BLaER1 treated with 17β-estradiol and CSF1 and Interleukin-3, amounts not matched to agents 10 nM and 100 nM (cell line): Measurements from ENCODE around the gene DDX28.

Experiments
- H3K27ac ChIP-seq, 11 experiments: shearing (Covaris generic); formaldehyde crosslinking; 2 replicates each; pipeline ENCODE4 v1.8.1; 2022
- H3K27me3 ChIP-seq, 11 experiments: shearing (Covaris generic); formaldehyde crosslinking; 2 replicates each; pipeline ENCODE4 v1.8.1; 2022
- H3K36me3 ChIP-seq, 11 experiments: shearing (Covaris generic); formaldehyde crosslinking; 2 replicates each; pipeline ENCODE4 v1.8.1; 2022
- H3K4me1 ChIP-seq, 10 experiments: shearing (Covaris generic); formaldehyde crosslinking; 2 replicates each; pipeline ENCODE4 v1.8.1; 2022
- H3K4me2 ChIP-seq, 11 experiments: shearing (Covaris generic); formaldehyde crosslinking; 2 replicates each; pipeline ENCODE4 v1.8.1; 2022
- H3K4me3 ChIP-seq, 10 experiments: shearing (Covaris generic); formaldehyde crosslinking; 2 replicates each; pipeline ENCODE4 v1.8.1; 2022
- H3K9ac ChIP-seq, 11 experiments: shearing (Covaris generic); formaldehyde crosslinking; 2 replicates each; pipeline ENCODE4 v1.8.1; 2022
- H3K9me3 ChIP-seq, 11 experiments: shearing (Covaris generic); formaldehyde crosslinking; replicated peaks in 1 of 11; 2 replicates each; pipeline ENCODE4 v1.8.1; 2022
- H4K20me1 ChIP-seq, 11 experiments: shearing (Covaris generic); formaldehyde crosslinking; 2 replicates each; pipeline ENCODE4 v1.8.1; 2022
- Cebpa-rat ChIP-seq, 11 experiments: shearing (Covaris generic); IDR thresholded peaks; 2 replicates each; pipeline ENCODE4 v1.8.1; 2022

Gene DDX28, protein sequence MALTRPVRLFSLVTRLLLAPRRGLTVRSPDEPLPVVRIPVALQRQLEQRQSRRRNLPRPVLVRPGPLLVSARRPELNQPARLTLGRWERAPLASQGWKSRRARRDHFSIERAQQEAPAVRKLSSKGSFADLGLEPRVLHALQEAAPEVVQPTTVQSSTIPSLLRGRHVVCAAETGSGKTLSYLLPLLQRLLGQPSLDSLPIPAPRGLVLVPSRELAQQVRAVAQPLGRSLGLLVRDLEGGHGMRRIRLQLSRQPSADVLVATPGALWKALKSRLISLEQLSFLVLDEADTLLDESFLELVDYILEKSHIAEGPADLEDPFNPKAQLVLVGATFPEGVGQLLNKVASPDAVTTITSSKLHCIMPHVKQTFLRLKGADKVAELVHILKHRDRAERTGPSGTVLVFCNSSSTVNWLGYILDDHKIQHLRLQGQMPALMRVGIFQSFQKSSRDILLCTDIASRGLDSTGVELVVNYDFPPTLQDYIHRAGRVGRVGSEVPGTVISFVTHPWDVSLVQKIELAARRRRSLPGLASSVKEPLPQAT

DNA sequence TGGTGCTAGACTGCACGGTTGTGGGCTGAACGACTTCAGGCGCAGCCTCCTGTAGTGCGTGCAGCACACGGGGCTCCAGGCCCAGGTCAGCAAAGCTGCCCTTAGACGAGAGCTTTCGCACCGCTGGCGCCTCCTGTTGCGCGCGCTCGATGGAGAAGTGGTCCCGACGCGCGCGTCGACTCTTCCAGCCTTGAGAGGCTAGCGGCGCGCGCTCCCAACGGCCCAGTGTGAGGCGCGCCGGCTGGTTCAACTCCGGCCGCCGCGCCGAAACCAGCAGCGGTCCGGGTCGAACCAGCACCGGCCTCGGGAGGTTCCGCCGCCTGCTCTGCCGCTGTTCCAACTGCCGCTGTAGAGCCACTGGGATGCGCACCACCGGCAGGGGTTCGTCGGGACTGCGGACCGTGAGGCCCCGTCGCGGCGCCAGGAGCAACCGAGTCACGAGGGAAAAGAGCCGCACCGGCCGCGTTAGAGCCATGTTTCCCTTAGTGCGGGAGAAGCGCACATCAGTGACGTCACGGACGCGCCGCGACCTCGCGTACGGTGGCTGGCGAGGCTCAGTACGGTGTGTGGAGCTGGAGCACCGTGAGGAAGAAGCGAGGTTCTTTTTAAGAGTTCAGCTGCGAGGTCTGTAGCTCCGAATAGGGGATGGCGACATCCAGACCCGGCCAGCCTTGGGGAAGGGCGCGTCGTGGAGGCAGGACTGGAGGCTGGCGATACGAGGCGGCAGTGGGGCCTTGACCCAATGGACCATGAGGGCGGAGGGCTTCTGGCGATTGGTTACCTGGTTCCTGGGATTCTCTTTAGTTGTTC, at the start of gene DDX28, which contains the start of gene DUS2:
TSS of gene DDX28 (minus strand) at position 505 of the 810 bp plus-strand sequence. CDS start at position 475, 30 bp downstream.
TSS of gene DUS2 (plus strand) at position 557 of the 810 bp plus-strand sequence. CDS start 14,740 bp downstream, outside the sequence.
- TF ChIP-seq Cebpa-rat (IDR thresholded peaks at IDR 0.05): no peak
- H4K20me1 ChIP-seq: peaks cover 0 to 17% (median 12%) of the 10 kb centered on the region in 11 experiments; a peak in 12 of 22 replicates
- peak within 1 kb of the TSS; percentile 92 to 99 (median 97) for H3K9ac ChIP-seq
- peak within 1 kb of the TSS; percentile 98 to 100 (median 99) for H3K4me2 ChIP-seq
- peaks cover 21 to 33% (median 28%) of the 10 kb centered on the region in 10 experiments for H3K4me1 ChIP-seq
- peak within 1 kb of the TSS; percentile 91 to 97 (median 96) for H3K27ac ChIP-seq
- H3K27me3 ChIP-seq: no peaks in the 10 kb centered on the region
- peak within 1 kb of the TSS; percentile 86 to 98 (median 94) for H3K4me3 ChIP-seq
- H3K36me3 ChIP-seq: peaks cover 32 to 47% (median 37%) of the 10 kb centered on the region in 11 experiments
- H3K9me3 ChIP-seq: no peaks in the 10 kb centered on the region

DNA sequence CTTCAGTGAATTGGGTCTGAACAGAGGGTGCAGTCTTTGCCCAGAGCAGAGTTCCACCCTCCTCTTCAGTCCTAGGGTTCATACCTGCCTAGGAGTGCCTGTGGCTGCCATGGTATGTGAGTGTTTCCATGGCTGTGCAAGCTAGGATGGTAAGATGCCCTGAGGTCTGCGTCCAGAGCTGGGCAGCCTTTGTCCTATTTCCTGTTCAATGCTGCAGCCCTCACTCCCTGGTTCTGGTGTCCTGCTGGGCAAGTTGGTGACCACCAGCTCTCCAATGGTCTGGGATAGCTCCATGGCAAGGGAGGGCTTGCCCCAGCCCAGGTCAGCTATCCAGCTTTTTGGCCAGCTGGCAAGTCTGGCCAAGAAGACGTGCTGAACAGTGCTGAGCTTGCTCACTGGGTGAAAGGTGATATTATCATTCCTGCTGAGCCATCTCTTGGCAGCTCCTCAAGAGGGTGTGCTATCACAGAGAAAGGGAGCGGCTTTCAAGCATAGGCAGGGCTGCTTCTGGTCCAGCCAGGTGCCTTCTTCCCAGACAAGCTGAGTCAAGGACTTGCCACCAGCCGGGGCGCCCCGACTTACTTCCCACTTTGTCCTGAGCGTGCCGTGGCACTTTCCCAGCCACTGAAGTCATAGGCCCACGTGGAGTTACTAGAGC, 49.1 kb upstream of the DDX28 start:
- peaks cover 0 to 8% (median 0%) of the 10 kb centered on the region in 11 experiments; a peak in 5 of 22 replicates for H3K27me3 ChIP-seq
- H3K4me1 ChIP-seq: peaks cover 79 to 81% (median 80%) of the 10 kb centered on the region in 10 experiments
- H3K27ac ChIP-seq: peak overlapping the region in 3 of 11 experiments; percentile 11 to 27 (median 14); a peak in 5 of 22 replicates
- peak overlapping the region; percentile 89 to 98 (median 95) for H3K4me2 ChIP-seq
- peak overlapping the region in 1 of 10 experiments; percentile 5; a peak in 1 of 20 replicates for H3K4me3 ChIP-seq
- TF ChIP-seq Cebpa-rat (IDR thresholded peaks at IDR 0.05): no peak
- no peaks in the 10 kb centered on the region for H3K9me3 ChIP-seq
- peak overlapping the region in 1 of 11 experiments; percentile 0; a peak in 2 of 22 replicates for H3K9ac ChIP-seq
- H4K20me1 ChIP-seq: peaks cover 0 to 76% (median 19%) of the 10 kb centered on the region in 11 experiments; a peak in 12 of 22 replicates
- H3K36me3 ChIP-seq: peaks cover 28 to 66% (median 45%) of the 10 kb centered on the region in 11 experiments; a peak in 18 of 22 replicates

DNA sequence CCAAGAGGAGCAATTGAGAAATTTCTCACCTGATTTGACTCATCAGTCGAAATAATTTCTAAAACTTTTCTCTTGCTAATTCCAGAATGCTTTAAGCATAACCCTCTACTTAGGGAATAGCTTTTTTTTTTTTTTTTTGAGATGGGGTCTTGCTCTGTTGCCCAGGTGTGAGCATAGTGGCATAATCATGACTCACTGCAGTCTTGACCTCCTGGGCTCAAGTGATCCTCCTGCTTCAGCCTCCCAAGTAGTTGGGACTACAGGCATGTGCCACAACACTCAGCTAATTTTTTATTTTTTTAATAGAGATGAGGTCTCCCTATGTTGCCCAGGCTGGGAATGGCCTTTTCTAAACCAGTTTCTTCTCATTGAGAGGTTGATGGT, 48.5 kb upstream of the DDX28 start:
- Histone ChIP-seq H3K36me3 (peaks cover 27 to 64% (median 44%) of the 10 kb centered on the region in 11 experiments; a peak in 21 of 22 replicates), H3K27me3 (peaks cover 0 to 8% (median 0%) of the 10 kb centered on the region in 11 experiments; a peak in 5 of 22 replicates), H3K9me3 (no peaks in the 10 kb centered on the region), H4K20me1 (peaks cover 0 to 74% (median 19%) of the 10 kb centered on the region in 11 experiments; a peak in 12 of 22 replicates), H3K9ac (peak overlapping the region in 3 of 11 experiments; percentile 0 to 14 (median 10); a peak in 2 of 22 replicates), H3K4me1 (peaks cover 72 to 75% (median 74%) of the 10 kb centered on the region in 10 experiments), H3K27ac (peak overlapping the region in 3 of 11 experiments; percentile 57 to 69 (median 64); a peak in 4 of 22 replicates), H3K4me3 (peak overlapping the region in 2 of 10 experiments; percentile 5 to 30; a peak in 1 of 20 replicates), H3K4me2 (peak overlapping the region; percentile 89 to 98 (median 95))
- no peak for TF ChIP-seq Cebpa-rat (IDR thresholded peaks at IDR 0.05)

DNA sequence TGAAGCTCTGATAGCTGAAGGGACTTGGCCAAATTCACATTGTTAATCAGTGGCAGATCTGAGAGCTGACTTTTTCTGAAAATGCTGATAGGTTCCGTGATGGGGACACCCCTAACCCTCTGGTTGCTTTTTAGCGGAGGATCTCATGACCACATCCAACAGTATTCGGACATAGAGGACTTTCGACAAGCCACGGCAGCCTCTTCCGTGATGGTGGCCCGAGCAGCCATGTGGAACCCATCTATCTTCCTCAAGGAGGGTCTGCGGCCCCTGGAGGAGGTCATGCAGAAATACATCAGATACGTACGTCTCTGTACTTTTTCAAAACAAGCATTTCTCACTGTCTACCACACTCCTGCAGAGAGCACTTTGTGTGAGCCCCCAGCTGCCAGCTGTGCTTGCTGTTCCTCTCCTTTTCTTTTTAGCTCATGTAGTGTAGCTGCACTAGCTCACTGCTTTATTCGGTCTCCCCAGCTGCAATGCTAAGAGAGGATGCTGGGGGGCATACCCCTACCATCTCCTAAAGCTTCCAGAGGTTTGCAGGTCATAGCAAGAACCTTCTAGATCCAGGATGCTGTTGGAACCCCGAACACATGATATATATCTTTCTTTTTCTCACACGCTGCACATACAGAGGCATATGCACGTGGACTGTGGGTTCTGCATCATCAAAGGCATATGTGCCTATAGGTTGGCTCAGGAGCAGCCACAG, 47.9 kb upstream of the DDX28 start:
- no peak for TF ChIP-seq Cebpa-rat (IDR thresholded peaks at IDR 0.05)
- H3K4me3 ChIP-seq: peak overlapping the region in 4 of 10 experiments; percentile 0 to 30 (median 12); a peak in 2 of 20 replicates
- no peaks in the 10 kb centered on the region for H3K9me3 ChIP-seq
- peak overlapping the region; percentile 89 to 98 (median 95) for H3K4me2 ChIP-seq
- peaks cover 0 to 8% (median 0%) of the 10 kb centered on the region in 11 experiments; a peak in 5 of 22 replicates for H3K27me3 ChIP-seq
- H3K9ac ChIP-seq: peak overlapping the region in 7 of 11 experiments; percentile 10 to 39 (median 33); a peak in 12 of 22 replicates
- H3K36me3 ChIP-seq: peaks cover 32 to 67% (median 49%) of the 10 kb centered on the region in 11 experiments; a peak in 21 of 22 replicates
- peaks cover 0 to 69% (median 19%) of the 10 kb centered on the region in 11 experiments; a peak in 12 of 22 replicates for H4K20me1 ChIP-seq
- peaks cover 67 to 69% (median 68%) of the 10 kb centered on the region in 10 experiments for H3K4me1 ChIP-seq
- H3K27ac ChIP-seq: peak overlapping the region in 10 of 11 experiments; percentile 3 to 69 (median 50); a peak in 15 of 22 replicates

DNA sequence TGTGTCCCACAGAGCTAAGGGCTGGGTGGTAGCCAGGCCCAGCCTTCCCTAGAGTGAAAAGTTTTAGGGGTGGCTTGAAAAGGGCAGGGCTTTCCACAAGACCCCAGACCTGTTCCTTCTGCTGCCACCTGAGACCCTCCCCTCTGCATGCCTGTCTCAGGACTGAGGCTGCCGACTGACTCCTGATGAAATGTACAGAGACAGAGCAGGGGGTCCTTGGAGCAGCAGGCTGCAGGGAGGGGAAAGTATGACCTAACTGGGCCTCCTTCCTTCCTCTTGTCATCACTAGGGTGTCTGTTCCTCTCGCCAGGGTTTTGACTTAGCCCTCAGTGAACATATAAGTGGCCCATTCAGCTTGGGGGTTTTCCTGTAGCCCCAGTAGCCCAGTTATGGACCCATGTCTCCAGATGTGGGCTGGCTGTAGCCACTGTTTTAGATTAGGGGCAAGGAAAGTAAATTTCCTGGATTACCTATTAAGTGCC, 47.3 kb upstream of the DDX28 start:
- peaks cover 35 to 67% (median 53%) of the 10 kb centered on the region in 11 experiments for H3K36me3 ChIP-seq
- H3K4me2 ChIP-seq: peak overlapping the region; percentile 89 to 98 (median 95)

DNA sequence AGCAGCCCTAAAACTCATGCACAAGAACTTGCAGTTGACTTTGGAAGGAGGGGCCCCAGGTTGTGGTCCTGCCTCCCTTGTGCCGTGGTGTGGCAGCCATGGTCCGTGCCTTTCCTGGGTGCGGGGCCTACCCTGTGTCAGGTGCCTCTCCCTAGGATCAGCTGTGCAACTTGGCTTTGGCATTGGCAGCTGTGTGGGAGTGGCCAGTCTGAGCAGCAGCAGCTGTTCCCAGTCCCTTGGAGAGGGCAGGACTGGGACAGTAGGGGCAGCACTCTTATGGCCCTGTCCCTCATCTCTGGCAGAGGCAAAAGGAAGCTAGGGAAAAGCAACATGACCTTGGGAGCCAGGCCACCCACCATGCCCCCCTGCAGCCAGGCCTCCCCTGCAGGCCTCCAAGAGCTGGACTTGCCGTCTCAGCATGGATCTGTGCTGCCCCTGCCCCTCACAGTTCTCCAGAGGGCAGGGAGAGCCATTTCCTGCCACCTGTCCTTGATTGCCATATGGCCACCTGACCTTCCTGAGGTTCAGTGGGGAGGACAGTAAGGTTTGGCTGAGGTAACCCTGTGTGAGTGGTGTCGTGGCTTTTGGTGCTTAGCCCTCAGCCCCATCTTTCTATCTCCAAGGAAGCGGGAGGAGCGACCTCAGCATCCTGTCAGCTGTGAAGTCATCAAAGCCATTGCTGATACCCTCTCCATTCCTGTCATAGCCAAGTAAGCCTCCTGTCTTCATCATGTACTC, 46.6 kb upstream of the DDX28 start:
- Histone ChIP-seq H3K9ac (peak overlapping the region in 4 of 11 experiments; percentile 10 to 39 (median 24); a peak in 6 of 22 replicates), H3K4me2 (peak overlapping the region; percentile 89 to 98 (median 95)), H3K4me3 (peak overlapping the region in 3 of 10 experiments; percentile 10 to 30 (median 19); a peak in 1 of 20 replicates), H3K27ac (peak overlapping the region in 6 of 11 experiments; percentile 3 to 69 (median 60); a peak in 9 of 22 replicates), H3K4me1 (peaks cover 55 to 62% (median 56%) of the 10 kb centered on the region in 10 experiments), H4K20me1 (peaks cover 0 to 61% (median 19%) of the 10 kb centered on the region in 11 experiments; a peak in 11 of 22 replicates), H3K27me3 (peaks cover 0 to 8% (median 0%) of the 10 kb centered on the region in 11 experiments; a peak in 5 of 22 replicates), H3K9me3 (no peaks in the 10 kb centered on the region), H3K36me3 (peaks cover 35 to 71% (median 55%) of the 10 kb centered on the region in 11 experiments)
- no peak for TF ChIP-seq Cebpa-rat (IDR thresholded peaks at IDR 0.05)

More for the DNA sequence above, 47.3 kb upstream of the DDX28 start:
- Histone ChIP-seq H4K20me1 (peaks cover 0 to 62% (median 19%) of the 10 kb centered on the region in 11 experiments; a peak in 12 of 22 replicates), H3K27ac (peak overlapping the region in 10 of 11 experiments; percentile 3 to 69 (median 50); a peak in 15 of 22 replicates), H3K4me1 (peaks cover 60 to 63% (median 61%) of the 10 kb centered on the region in 10 experiments), H3K9ac (peak overlapping the region in 8 of 11 experiments; percentile 10 to 39 (median 24); a peak in 12 of 22 replicates), H3K27me3 (peaks cover 0 to 8% (median 0%) of the 10 kb centered on the region in 11 experiments; a peak in 5 of 22 replicates), H3K9me3 (no peaks in the 10 kb centered on the region), H3K4me3 (peak overlapping the region in 4 of 10 experiments; percentile 6 to 30 (median 14); a peak in 2 of 20 replicates)
- TF ChIP-seq Cebpa-rat (IDR thresholded peaks at IDR 0.05): no peak
